ENCODE results near the gene FAM174C.

FAM174C gene

DNA sequence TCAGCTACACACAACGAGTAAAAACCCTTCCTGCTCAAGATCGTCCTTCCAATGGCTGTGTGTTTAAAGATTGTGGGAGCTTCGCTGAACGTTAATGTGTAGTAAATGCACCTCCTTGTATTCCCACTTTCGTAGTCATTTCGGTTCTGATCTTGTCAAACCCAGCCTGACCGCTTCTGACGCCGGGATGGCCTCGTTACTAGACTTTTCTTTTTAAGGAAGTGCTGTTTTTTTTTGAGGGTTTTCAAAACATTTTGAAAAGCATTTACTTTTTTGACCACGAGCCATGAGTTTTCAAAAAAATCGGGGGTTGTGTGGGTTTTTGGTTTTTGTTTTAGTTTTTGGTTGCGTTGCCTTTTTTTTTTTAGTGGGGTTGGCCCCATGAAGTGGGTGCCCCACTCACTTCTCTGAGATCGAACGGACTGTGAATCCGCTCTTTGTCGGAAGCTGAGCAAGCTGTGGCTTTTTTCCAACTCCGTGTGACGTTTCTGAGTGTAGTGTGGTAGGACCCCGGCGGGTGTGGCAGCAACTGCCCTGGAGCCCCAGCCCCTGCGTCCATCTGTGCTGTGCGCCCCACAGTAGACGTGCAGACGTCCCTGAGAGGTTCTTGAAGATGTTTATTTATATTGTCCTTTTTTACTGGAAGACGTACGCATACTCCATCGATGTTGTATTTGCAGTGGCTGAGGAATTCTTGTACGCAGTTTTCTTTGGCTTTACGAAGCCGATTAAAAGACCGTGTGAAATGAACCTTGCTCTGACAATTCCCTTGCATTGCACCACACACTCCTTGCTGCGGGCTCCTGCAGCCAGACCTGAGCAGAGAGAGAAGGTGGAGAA is 2.7 kb upstream of the FAM174C start:
- no peak for DNase-seq (ENCODE audit: low read depth in 2 of 2, low spot score in 1 of 2)

DNA sequence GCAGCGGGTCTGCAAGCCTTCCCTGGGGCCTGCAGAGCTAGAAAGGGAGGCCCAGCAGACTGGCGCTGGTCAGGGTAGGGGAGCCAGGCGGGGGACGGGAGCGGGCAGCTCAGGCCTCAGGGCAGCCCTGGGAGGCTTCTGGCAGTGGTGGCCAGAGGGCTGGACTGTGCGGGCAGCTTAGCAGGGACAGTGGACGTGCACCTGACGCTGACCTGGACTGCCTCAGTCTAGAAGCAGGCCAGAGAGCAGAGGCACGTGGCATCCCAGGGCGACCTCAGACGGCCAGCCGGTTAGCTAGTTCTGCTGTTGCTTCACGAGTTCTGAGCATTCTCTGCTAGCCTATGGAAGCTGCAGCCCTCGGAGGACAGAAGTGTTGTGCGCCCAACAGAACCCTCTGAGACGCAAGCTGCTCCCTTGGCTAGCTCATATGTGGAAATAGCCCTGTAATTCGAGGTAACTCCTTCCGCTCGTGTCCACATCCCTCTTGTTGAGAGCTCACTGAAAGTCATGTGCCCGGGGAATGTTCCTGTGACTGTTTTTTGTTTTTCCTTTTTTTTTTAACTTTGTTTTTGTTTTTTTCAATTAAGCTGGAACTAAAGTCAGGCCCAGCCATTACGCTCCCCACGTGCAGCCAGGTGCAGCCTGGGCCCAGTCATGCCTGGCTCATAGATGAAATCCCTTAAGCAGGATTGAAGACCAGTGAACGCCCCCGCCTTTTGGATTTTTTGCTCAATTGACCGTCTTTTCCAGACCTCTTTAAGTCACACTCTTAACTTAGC is 1.9 kb upstream of the FAM174C start:
- DNase-seq (ENCODE audit: low read depth in 2 of 2, low spot score in 1 of 2), result no peak

GRCh38 chr19:1274081-1274851 is 1.1 kb upstream of the FAM174C start:
- no peak for DNase-seq (ENCODE audit: low read depth in 2 of 2, low spot score in 1 of 2)

DNA sequence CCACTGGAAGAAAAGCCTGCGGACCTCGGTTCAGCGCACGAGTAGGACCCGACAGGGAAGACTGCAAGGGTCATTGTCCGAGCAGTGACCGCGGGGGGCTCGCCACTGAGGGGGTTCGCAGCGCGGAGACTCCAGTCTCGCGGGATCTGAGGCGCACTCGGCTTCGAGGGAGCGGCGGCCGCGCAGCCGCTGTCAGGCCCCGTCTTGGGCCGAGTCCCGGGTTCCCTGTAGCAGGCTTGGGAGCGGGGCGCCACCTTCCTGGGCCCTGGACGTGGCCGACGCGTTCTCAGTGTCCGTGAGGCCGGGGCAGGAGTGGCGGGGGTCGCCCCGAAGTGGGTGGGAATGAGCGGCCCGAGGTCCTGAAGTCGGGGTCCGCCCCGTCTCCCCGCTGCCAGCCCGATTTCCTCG is 474 bp upstream of the FAM174C start:
- no peak for DNase-seq (ENCODE audit: low read depth in 2 of 2, low spot score in 1 of 2)

DNA sequence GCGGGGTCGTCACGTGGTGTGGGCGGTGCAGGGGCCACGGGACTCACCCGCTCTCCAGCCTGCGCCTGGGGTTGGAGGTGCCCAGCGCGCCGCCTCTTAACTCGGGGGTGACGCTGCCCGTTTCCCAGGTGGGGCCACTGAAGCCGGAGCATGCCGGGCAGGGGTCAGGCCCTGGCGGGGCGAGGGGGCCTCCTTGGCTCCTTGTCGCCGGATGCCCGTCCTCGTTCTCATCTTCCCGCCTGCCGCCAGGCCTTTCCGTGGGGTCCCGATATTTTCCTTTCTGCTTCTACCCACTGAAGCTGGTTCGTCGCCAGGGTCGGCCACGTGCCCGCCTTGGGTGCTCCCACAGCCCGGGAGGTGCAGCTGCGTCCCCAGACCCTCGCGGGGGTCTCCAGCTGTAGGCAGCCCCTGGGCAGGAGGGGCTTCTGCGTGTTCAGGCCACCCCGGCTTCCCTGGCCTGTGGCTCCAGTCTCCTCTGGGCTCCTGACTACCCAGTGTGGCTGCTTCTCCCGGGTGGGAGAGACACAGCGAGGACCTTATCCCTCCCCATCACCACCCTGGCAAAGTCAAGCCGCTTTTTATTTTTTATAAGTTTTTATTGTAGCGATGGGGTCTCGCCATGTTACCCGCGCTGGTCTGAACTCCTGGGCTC is 772 bp downstream of the FAM174C start:
- DNase-seq (ENCODE audit: low read depth in 2 of 2, low spot score in 1 of 2), result no peak

- no peak for DNase-seq (ENCODE audit: low read depth in 2 of 2, low spot score in 1 of 2)
These were observed 1.3 kb downstream of the FAM174C start for GRCh38 chr19:1276628-1277022.

DNA sequence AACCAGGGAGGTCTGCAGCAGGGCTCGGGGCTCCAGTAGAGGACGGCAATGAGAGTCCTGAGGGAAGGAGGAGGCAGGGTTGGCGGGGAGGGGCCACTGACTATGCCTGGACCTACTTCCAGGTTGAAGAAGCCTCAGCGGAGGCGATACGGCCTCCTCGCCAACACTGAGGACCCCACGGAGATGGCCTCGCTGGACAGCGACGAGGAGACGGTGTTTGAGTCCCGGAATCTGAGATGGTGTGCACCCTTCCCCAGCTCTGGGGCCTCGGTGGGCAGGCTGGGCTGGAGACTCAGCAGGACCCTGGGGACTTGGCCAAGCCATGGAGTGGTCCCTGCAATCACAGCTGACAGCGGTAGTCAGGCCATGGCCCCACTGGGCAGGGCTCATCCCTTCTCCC is 1.7 kb downstream of the FAM174C start:
- DNase-seq (ENCODE audit: low read depth in 2 of 2, low spot score in 1 of 2), result no peak

- no peak for DNase-seq (ENCODE audit: low read depth in 2 of 2, low spot score in 1 of 2)
These were observed 2.7 kb downstream of the FAM174C start for GRCh38 chr19:1278074-1278473.

DNA sequence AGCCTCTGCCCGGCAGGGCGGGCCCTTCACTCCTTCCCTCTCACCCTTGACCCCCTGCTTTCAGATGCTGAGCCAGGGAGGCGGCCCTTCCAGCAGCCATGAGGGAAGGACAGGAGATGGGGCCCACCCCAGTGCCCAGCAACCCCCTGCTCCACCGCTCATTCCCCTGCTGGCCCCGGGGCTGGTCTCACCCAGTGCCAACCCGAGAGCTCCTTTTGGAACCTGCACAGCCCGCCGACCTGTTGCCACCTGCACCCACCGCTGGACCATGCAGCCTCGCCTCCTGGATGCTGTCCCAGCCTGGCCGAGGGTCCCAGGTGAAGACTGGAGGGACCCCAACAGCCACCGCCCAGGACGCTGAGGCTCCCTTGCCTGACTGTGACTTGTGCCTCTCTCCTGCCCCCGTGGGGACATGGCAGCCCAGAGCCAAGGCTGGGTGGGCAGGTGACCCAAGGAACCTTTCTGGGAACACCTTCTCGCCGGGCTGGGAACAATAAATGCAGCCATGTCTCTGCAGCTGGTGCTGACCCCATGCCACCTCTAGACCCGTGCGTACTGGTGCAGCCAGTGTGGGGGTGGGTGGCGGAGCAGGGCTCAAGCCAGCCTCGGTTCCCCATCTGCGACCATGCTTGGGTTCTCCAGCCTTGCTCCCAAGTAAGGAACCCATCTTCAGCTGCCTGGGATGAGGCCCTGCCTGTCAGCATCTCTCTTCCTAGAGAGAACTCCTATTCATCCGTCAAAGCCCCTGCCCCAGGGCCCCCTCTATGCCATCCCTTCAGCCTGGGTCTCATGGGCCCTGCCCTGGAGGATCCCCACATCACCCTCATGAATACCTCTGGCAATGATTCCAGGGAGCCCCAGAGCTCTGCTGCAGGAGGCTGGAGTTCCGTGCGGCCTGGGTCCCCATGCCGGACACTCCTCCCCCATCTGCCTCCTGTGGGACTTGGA is 3.7 kb downstream of the FAM174C start:
- no peak for DNase-seq (ENCODE audit: low read depth in 2 of 2, low spot score in 1 of 2)

- DNase-seq (ENCODE audit: low read depth in 2 of 2, low spot score in 1 of 2), result peak in 1 of 2 donors; percentile 57
These were observed 4.5 kb downstream of the FAM174C start for GRCh38 chr19:1279782-1280341.

DNA sequence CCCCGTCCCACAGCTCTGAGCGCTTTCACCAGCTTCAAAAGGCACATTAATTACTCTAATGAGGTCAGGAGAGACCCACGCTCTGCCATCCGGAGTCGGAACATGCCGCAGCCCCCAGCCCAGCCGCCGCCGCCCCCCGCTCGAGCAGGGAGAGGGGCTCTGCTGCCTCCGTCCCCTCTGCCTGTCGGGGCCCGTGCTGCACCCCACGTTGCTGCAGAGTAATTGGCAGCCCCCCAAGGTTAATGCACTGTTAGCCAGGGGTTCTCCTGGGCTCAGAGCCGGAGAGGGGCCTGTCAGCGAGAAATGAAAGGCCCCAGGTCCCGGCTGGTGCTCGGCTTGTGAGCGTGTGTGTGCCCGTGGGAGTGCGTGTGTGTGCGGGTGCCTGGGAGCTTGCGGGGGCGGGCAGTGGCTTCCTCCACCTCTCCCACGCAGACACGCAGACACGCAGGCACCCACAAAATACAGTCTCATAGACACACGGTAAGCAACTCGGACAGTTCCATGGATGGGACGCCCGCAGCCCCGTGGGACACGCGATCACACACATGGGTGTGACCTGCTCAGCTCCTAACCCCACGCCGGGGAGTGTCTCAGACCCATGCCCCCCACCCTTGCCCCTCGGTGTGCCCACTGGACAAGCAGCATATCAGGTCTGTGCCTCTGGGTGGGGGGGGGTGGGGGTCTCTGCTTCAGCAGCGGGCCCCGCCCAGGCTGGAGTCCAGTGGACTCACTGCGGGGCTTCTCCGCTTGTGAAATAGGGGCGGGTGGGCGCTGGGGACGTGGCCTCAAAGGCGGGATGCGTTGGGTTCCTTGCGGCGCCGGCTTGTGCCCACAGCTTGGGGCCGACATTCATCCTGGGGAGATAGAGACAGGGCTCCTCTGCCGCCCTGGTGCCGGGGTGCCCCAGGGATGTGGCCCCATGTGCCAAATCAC is 5.6 kb downstream of the FAM174C start:
- DNase-seq (ENCODE audit: low read depth in 2 of 2, low spot score in 1 of 2), result no peak

DNA sequence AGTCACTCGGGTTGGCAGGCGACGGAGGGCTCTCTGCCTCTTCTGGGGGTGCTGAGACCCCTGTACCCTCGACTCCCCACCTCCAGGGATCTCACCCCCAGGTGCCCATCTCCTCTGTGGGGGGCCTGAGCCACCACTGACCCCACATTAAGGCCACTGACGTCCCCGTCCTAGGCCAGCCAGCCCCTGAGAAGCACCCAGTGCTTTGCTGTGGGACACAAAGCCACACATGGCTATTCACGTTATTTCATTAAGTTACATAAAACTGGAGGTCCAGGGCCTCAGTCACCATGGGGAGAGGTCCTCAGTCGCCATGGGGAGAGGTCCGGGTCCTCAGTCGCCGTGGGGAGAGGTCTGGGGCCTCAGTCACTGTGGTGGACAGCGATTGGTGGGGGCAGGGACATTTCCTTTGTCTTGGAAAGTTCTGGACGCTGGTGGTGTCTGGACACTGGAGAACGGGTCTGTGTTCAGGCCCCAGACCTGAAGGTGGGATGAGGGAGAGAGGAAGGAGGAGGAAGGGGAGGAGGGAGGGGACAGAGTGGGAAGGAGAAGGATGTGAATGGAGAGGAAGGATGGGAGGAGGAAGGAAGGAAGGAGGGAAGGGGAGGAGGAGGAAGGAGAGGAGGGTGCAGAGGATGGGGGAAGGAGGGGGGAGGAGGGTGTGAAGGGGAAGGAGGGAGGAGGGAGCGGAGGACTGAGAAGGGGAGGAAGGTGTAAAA is 6.4 kb downstream of the FAM174C start:
- DNase-seq (ENCODE audit: low read depth in 2 of 2, low spot score in 1 of 2), result no peak

- DNase-seq (ENCODE audit: low read depth in 2 of 2, low spot score in 1 of 2), result no peak
These were observed 7.4 kb downstream of the FAM174C start for GRCh38 chr19:1282588-1283206.

- DNase-seq (ENCODE audit: low read depth in 2 of 2, low spot score in 1 of 2), result no peak
These were observed 8.0 kb downstream of the FAM174C start for GRCh38 chr19:1283207-1283916.

- no peak for DNase-seq (ENCODE audit: low read depth in 2 of 2, low spot score in 1 of 2)
These were observed 8.6 kb downstream of the FAM174C start for GRCh38 chr19:1283917-1284292.

DNA sequence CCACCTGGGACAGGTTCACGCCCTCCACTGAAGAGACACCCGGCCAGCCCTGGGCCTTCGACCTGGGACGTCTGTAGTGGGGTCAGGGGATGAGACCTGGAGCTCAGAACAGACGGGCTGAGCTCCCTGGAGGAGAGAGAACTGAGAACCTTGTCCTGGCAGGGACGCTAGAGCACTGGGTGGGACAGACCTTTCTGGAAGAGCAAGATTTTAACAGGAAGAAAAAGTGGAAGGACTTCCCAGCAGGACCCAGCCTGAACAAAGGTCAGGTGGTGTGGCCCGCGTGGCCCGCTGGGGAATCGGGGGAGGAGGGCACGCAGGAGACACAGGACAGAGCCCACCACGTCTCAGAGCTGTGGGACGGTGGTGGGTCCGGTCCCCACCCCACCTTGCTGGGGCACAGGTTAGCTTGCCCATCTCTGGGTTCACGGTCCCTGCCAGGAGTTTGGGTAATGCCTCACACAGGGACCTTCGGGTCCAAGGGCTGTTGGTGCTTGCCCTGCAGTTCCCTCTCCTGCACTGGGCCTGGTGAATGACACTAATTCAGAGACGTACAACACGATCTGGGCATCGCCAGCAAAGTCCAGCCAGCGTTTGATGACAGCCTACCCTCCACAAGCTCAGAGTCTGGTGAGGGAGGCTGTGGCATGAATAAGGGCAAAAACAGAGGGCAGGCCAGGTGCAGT is 9.1 kb downstream of the FAM174C start:
- DNase-seq (ENCODE audit: low read depth in 2 of 2, low spot score in 1 of 2), result no peak

Data from stimulated activated CD8-positive, alpha-beta memory T cell treated with anti-CD3 and anti-CD28 coated beads, Interleukin-4, amount 100 ng/mL, for 1 hour (primary cell).